SK-N-SH treated with all-trans-retinoic acid at 6 μM for 48 hours (cell line): ENCODE measurements around the gene NCAM2.

Source experiments
- ARNTL ChIP-seq: fragments of 450-650 bp; formaldehyde crosslinking; IDR thresholded peaks from 2 replicates; pipeline ENCODE4 v1.5.0; 2020; ENCODE audit warnings: low read depth, mild to moderate bottlenecking, moderate library complexity, borderline replicate concordance
- BACH2 ChIP-seq: fragments of 250-450 bp; sonication (Bioruptor Pico); IDR thresholded peaks from 2 replicates; pipeline ENCODE4 v1.9.0; 2021; ENCODE audit warnings: mild to moderate bottlenecking, borderline replicate concordance
- CSDC2 ChIP-seq: fragments of 250-450 bp; sonication (Bioruptor Pico); IDR thresholded peaks from 2 replicates; pipeline ENCODE4 v1.5.0; 2020; ENCODE audit warnings: mild to moderate bottlenecking, moderate library complexity
- ESRRG ChIP-seq: fragments of 250-450 bp; sonication (Bioruptor Pico); IDR thresholded peaks from 2 replicates; pipeline ENCODE4 v1.6.1; 2021; ENCODE audit warnings: mild to moderate bottlenecking
- ISL1 ChIP-seq: fragments of 250-450 bp; sonication (Bioruptor Pico); IDR thresholded peaks from 2 replicates; pipeline ENCODE4 v2.1.2; 2022; ENCODE audit warnings: mild to moderate bottlenecking, moderate library complexity
- OSR1 ChIP-seq: fragments of 250-450 bp; sonication (Bioruptor Pico); IDR thresholded peaks from 2 replicates; pipeline ENCODE4 v1.8.0; 2022; ENCODE audit warnings: moderate library complexity, mild to moderate bottlenecking, inconsistent platforms
- RARB ChIP-seq: fragments of 250-450 bp; sonication (Bioruptor Pico); IDR thresholded peaks from 2 replicates; pipeline ENCODE4 v1.8.0; 2021; ENCODE audit warnings: mild to moderate bottlenecking, moderate library complexity
- TOX ChIP-seq: fragments of 250-450 bp; sonication (Bioruptor Pico); IDR thresholded peaks from 2 replicates; pipeline ENCODE4 v1.8.0; 2021; ENCODE audit warnings: mild to moderate bottlenecking, moderate library complexity, borderline replicate concordance
- ZC3H10 ChIP-seq: fragments of 250-450 bp; sonication (Bioruptor Pico); IDR thresholded peaks from 2 replicates; pipeline ENCODE4 v1.5.1; 2021; ENCODE audit warnings: mild to moderate bottlenecking, moderate library complexity
- ZNF565 ChIP-seq: fragments of 450-650 bp; formaldehyde crosslinking; conservative IDR thresholded peaks from 2 replicates; pipeline ENCODE4 v1.5.0; 2020; ENCODE audit warnings: low read depth, mild to moderate bottlenecking, moderate library complexity
- ZNF8 ChIP-seq: fragments of 450-650 bp; formaldehyde crosslinking; IDR thresholded peaks from 2 replicates; pipeline ENCODE4 v1.5.0; 2020; ENCODE audit warnings: mild to moderate bottlenecking, moderate library complexity
- TF ChIP-seq, protein P1 (sequence below): fragments of 250-450 bp; sonication (Bioruptor Pico); IDR thresholded peaks from 2 replicates; pipeline ENCODE4 v1.8.0; 2020; ENCODE audit warnings: mild to moderate bottlenecking, moderate library complexity, borderline replicate concordance
- TF ChIP-seq, protein P2 (sequence below): fragments of 250-450 bp; sonication (Bioruptor Pico); IDR thresholded peaks from 2 replicates; pipeline ENCODE4 v1.5.1; 2020; ENCODE audit warnings: low read depth, mild to moderate bottlenecking, moderate library complexity

- TF ChIP-seq ZNF8 (CRISPR knock-in tag): no peak
- TF ChIP-seq ISL1 (CRISPR knock-in tag): no peak
- no peak for TF ChIP-seq RARB
- TF ChIP-seq, protein P1, sequence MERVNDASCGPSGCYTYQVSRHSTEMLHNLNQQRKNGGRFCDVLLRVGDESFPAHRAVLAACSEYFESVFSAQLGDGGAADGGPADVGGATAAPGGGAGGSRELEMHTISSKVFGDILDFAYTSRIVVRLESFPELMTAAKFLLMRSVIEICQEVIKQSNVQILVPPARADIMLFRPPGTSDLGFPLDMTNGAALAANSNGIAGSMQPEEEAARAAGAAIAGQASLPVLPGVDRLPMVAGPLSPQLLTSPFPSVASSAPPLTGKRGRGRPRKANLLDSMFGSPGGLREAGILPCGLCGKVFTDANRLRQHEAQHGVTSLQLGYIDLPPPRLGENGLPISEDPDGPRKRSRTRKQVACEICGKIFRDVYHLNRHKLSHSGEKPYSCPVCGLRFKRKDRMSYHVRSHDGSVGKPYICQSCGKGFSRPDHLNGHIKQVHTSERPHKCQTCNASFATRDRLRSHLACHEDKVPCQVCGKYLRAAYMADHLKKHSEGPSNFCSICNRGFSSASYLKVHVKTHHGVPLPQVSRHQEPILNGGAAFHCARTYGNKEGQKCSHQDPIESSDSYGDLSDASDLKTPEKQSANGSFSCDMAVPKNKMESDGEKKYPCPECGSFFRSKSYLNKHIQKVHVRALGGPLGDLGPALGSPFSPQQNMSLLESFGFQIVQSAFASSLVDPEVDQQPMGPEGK: no peak
- TF ChIP-seq BACH2: no peak
- no peak for TF ChIP-seq OSR1 (CRISPR knock-in tag)
- no peak for TF ChIP-seq ZC3H10 (CRISPR knock-in tag)
- TF ChIP-seq CSDC2 (CRISPR knock-in tag): no peak
- no peak for TF ChIP-seq ARNTL
- TF ChIP-seq ESRRG (CRISPR knock-in tag): no peak
- TF ChIP-seq, protein P2, sequence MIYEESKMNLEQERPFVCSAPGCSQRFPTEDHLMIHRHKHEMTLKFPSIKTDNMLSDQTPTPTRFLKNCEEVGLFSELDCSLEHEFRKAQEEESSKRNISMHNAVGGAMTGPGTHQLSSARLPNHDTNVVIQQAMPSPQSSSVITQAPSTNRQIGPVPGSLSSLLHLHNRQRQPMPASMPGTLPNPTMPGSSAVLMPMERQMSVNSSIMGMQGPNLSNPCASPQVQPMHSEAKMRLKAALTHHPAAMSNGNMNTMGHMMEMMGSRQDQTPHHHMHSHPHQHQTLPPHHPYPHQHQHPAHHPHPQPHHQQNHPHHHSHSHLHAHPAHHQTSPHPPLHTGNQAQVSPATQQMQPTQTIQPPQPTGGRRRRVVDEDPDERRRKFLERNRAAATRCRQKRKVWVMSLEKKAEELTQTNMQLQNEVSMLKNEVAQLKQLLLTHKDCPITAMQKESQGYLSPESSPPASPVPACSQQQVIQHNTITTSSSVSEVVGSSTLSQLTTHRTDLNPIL (CRISPR knock-in tag): no peak
- no peak for TF ChIP-seq TOX (CRISPR knock-in tag)
- TF ChIP-seq ZNF565 (CRISPR knock-in tag): no peak
These were observed 386.8 kb downstream of the NCAM2 start for GRCh38 chr21:21384977-21385376.
